Caco-2 (cell line): Measurements from ENCODE around the gene RSPO1. TPM values are rescaled to one million over a fixed set of nuclear protein-coding genes. Genes with fewer than 3 reads are reported as not detected.

Source experiments
- BruUV-seq: library from RNA; stranded (reverse); fragments of 400-500 nt; replicated peaks from 2 replicates; lab custom pipeline; 2021; lab: Mats Ljungman, UMichigan
- CTCF ChIA-PET: fragments of 300-600 bp; sonication (Branson Sonifier 250); formaldehyde crosslinking; loops from one replicate; lab custom pipeline; 2022; ENCODE audit warnings: antibody characterized with exemption; lab: Charles Lee
- POLR2A ChIA-PET: fragments of 300-600 bp; sonication (Branson Sonifier 250); formaldehyde crosslinking; loops from one replicate; lab custom pipeline; 2022; ENCODE audit warnings: antibody characterized with exemption; lab: Charles Lee
- DNase-seq, 2 experiments: peaks; one replicate each; pipeline versions ENCODE4 v3.0.0 to v3.0.0-alpha.2; 2020 to 2022
- H3K27me3 ChIP-seq: replicated peaks from 2 replicates; pipeline ENCODE4 v1.6.0; 2011; ENCODE audit warnings: low read length; ENCODE audit not compliant: control insufficient read depth, insufficient read depth
- H3K36me3 ChIP-seq: 2 replicates; pipeline ENCODE4 v1.5.1; 2011; ENCODE audit warnings: low read length; ENCODE audit not compliant: control insufficient read depth, insufficient read depth
- H3K4me1 ChIP-seq: fragments of 250-450 bp; sonication (Bioruptor Pico); 2 replicates; pipeline ENCODE4 v1.5.1; 2020; ENCODE audit warnings: mild to moderate bottlenecking
- H3K4me3 ChIP-seq: 2 replicates; pipeline ENCODE4 v1.5.1; 2011; ENCODE audit warnings: low read depth, mild to moderate bottlenecking, control low read depth, low read length
- H3K9me3 ChIP-seq: fragments of 250-450 bp; sonication (Bioruptor Pico); 2 replicates; pipeline ENCODE4 v1.5.1; 2020; ENCODE audit warnings: mild to moderate bottlenecking, moderate library complexity
- H3K27ac Mint-ChIP-seq: one replicate; pipeline ENCODE4 v1.8.0; 2022; ENCODE audit warnings: mixed read lengths; ENCODE audit not compliant: unreplicated experiment
- H3K27me3 Mint-ChIP-seq: one replicate; pipeline ENCODE4 v1.8.0; 2022; ENCODE audit warnings: mixed read lengths; ENCODE audit not compliant: insufficient read depth, unreplicated experiment
- H3K36me3 Mint-ChIP-seq: one replicate; pipeline ENCODE4 v1.8.0; 2022; ENCODE audit warnings: mild to moderate bottlenecking, mixed read lengths; ENCODE audit not compliant: insufficient read depth, unreplicated experiment
- H3K4me1 Mint-ChIP-seq: one replicate; pipeline ENCODE4 v1.8.0; 2022; ENCODE audit warnings: low read depth, mixed read lengths; ENCODE audit not compliant: unreplicated experiment
- H3K4me3 Mint-ChIP-seq: one replicate; pipeline ENCODE4 v1.8.0; 2022; ENCODE audit warnings: mild to moderate bottlenecking, moderate library complexity, mixed read lengths; ENCODE audit not compliant: unreplicated experiment
- H3K9me3 Mint-ChIP-seq: one replicate; pipeline ENCODE4 v1.8.0; 2022; ENCODE audit warnings: mixed read lengths; ENCODE audit not compliant: unreplicated experiment
- intact Hi-C: fragments of 100-400 bp; cut with micrococcal nuclease; formaldehyde crosslinking; loops from one replicate; pipeline ENCODE4 v1.10.0; 2022; ENCODE audit not compliant: unreplicated experiment
- total RNA-seq: library from RNA; stranded (reverse); gene quantifications from 2 replicates; pipeline ENCODE4 v1.2.3, GENCODE V29; 2022
- TF ChIP-seq, protein P1 (sequence below), 2 experiments: fragments of 200-600 bp in 1 of 2; IDR thresholded peaks; 1 replicate in 1 of 2; 2 replicates in 1 of 2; pipeline versions ENCODE4 v1.5.1 to v1.8.0; 2011 to 2022; ENCODE audit warnings: antibody characterized with exemption in 1 of 2, control low read depth in 1 of 2, inconsistent platforms in 1 of 2, low read depth in 1 of 2, low read length in 1 of 2, mild to moderate bottlenecking in 1 of 2, moderate library complexity in 1 of 2; ENCODE audit not compliant: insufficient read depth in 1 of 2, severe bottlenecking in 1 of 2, unreplicated experiment in 1 of 2

RSPO1 gene
- total RNA-seq, 1 experiment from 2014 or later, result not detected

DNA sequence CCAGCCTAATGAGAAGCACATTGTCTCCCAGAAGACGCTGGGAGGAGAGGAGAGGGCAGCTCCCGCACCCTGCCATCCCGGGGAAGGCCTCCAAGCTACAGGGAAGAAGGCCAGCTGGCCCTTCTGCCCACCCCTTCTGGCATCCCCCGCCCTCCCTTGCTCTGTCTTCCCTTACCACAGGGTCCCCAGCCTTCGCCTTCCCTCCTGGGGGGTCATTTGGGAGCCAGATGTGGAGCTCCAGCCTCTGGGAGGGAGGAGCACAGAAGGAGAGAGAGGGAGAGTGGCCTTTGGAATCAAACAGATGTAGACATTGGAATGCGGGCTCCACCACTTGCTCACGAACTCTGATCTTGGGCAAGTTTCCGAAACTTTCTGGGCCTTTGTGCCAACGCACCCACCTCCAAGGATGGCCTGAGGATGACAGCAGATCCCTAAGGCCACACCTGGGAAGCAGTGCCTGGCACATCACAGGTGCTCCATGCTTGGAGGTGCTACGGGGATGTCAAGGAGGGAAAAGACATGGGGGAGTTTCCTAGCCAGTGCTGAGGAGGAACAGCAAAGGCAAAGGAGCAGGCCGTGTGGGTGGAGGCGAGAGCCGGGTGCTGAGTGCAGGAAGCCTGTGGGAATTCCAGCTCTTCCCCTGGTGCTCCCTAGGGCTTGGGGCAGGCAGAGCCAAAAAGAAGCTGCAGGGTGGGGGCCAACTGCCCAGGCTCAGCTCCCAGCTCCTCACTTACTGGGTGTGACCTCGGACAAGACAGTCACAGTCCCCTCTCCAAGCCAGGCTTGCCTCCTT is 23.1 kb upstream of the RSPO1 start:
- DNase-seq, result no peak
- Histone ChIP-seq H3K4me3 (no peak overlapping the region), H3K9me3 (no peaks in the 10 kb centered on the region), H3K36me3 (no peaks in the 10 kb centered on the region), H3K27me3 (no peaks in the 10 kb centered on the region), H3K4me1 (peaks cover 6% of the 10 kb centered on the region)
- peak overlapping the region; percentile 7 for H3K4me3 Mint-ChIP-seq
- CTCF ChIA-PET, result no interaction called here
- no peaks in the 10 kb centered on the region for H3K27me3 Mint-ChIP-seq
- intact Hi-C loops, result no loop called here
- no peaks in the 10 kb centered on the region for H3K36me3 Mint-ChIP-seq
- TF ChIP-seq, protein P1, sequence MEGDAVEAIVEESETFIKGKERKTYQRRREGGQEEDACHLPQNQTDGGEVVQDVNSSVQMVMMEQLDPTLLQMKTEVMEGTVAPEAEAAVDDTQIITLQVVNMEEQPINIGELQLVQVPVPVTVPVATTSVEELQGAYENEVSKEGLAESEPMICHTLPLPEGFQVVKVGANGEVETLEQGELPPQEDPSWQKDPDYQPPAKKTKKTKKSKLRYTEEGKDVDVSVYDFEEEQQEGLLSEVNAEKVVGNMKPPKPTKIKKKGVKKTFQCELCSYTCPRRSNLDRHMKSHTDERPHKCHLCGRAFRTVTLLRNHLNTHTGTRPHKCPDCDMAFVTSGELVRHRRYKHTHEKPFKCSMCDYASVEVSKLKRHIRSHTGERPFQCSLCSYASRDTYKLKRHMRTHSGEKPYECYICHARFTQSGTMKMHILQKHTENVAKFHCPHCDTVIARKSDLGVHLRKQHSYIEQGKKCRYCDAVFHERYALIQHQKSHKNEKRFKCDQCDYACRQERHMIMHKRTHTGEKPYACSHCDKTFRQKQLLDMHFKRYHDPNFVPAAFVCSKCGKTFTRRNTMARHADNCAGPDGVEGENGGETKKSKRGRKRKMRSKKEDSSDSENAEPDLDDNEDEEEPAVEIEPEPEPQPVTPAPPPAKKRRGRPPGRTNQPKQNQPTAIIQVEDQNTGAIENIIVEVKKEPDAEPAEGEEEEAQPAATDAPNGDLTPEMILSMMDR (IDR thresholded peaks at IDR 0.05; ENCODE audit: insufficient read depth in 1 of 2, low read depth in 1 of 2, low read length in 1 of 2, severe bottlenecking in 1 of 2, unreplicated experiment in 1 of 2), result no peak
- no peak overlapping the region for H3K27ac Mint-ChIP-seq
- no peaks in the 10 kb centered on the region for H3K4me1 Mint-ChIP-seq
- H3K9me3 Mint-ChIP-seq, result no peaks in the 10 kb centered on the region
- POLR2A ChIA-PET, result no interaction called here
- BruUV-seq, result no TSS peak

DNA sequence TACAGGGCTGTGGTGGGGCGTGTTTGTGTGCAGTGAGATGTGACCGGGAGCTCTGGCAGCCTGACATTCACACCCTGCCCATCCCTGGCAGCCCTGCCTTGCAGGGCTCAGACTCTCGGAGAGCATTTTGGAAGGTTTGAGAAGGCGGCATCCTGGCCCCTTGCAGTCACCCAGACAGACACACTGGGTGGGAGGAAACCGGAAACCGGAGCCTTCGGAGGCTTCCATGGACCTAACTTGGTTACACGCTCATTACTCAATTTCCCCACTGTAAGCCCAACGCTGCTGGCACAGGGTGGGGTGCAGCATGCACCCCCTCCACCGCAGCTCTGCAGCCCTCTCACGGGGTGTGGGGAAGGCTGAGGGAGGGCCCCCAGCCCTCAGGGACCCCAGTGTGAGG is 22.2 kb upstream of the RSPO1 start:
- Mint-ChIP-seq H3K27me3 (no peaks in the 10 kb centered on the region), H3K4me1 (no peaks in the 10 kb centered on the region), H3K36me3 (no peaks in the 10 kb centered on the region), H3K27ac (no peak overlapping the region), H3K4me3 (no peak overlapping the region), H3K9me3 (no peaks in the 10 kb centered on the region)
- ChIA-PET POLR2A (no interaction called here), CTCF (no interaction called here)
- intact Hi-C loops, result no loop called here
- no peak for DNase-seq
- BruUV-seq, result no TSS peak
- no peaks in the 10 kb centered on the region for H3K36me3 ChIP-seq
- TF ChIP-seq, protein P1 (IDR thresholded peaks at IDR 0.05; ENCODE audit: insufficient read depth in 1 of 2, low read depth in 1 of 2, low read length in 1 of 2, severe bottlenecking in 1 of 2, unreplicated experiment in 1 of 2), result no peak
- H3K9me3 ChIP-seq, result no peaks in the 10 kb centered on the region
- no peaks in the 10 kb centered on the region for H3K27me3 ChIP-seq
- H3K4me1 ChIP-seq, result peaks cover 6% of the 10 kb centered on the region
- H3K4me3 ChIP-seq, result no peak overlapping the region

DNA sequence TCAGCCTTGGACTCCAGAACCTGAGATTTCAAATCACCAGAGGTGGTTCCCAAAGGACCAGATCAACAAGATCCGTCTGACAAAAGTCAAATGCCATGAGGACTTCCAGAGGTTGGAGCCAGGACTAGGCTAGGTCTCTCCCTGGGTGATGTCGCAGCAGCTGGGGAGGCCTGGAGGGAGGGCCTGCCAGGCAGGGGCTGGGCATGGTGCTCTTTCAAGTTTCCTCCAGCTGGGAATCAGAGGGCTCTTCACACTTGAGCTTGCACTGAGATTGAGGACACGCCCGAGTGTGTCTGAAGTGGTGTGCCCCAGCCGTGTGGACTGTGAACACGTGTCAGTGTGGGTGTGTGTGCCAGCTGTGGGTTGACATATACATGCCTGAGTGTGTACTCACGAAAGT is 21.3 kb upstream of the RSPO1 start:
- H3K27me3 Mint-ChIP-seq, result no peaks in the 10 kb centered on the region
- CTCF ChIA-PET, result no interaction called here

More for the DNA sequence above, 21.3 kb upstream of the RSPO1 start:
- no peak overlapping the region for H3K4me3 Mint-ChIP-seq
- H3K4me1 Mint-ChIP-seq, result no peaks in the 10 kb centered on the region
- DNase-seq, result no peak
- intact Hi-C loops, result no loop called here
- H3K27ac Mint-ChIP-seq, result no peak overlapping the region
- no TSS peak for BruUV-seq
- Histone ChIP-seq H3K4me3 (no peak overlapping the region), H3K4me1 (peaks cover 6% of the 10 kb centered on the region), H3K27me3 (no peaks in the 10 kb centered on the region), H3K9me3 (no peaks in the 10 kb centered on the region), H3K36me3 (no peaks in the 10 kb centered on the region)
- POLR2A ChIA-PET, result no interaction called here
- TF ChIP-seq, protein P1 (IDR thresholded peaks at IDR 0.05; ENCODE audit: insufficient read depth in 1 of 2, low read depth in 1 of 2, low read length in 1 of 2, severe bottlenecking in 1 of 2, unreplicated experiment in 1 of 2), result no peak
- no peaks in the 10 kb centered on the region for H3K36me3 Mint-ChIP-seq
- H3K9me3 Mint-ChIP-seq, result no peaks in the 10 kb centered on the region
